AG08396 (cell line): Measurements from ENCODE around the gene EHMT1.
"Not testable (repeated sequence)": the region's sequence is repeated elsewhere in the genome, so short reads cannot be mapped to it uniquely, and the experiment has no call there.

Source experiments
- DNase-seq: peaks from one replicate; pipeline ENCODE4 v3.0.0; 2012; ENCODE audit warnings: low spot score, mixed read lengths

The EHMT1 gene

GRCh38 chr9:137804908-137805630, 186.3 kb downstream of the EHMT1 start:
- no peak for DNase-seq

- DNase-seq, result no peak
Observed at GRCh38 chr9:137807721-137808703, 189.2 kb downstream of the EHMT1 start.

GRCh38 chr9:137809040-137809576, 190.3 kb downstream of the EHMT1 start:
- no peak for DNase-seq

GRCh38 chr9:137809726-137810450, 191.1 kb downstream of the EHMT1 start:
- DNase-seq, result not testable (repeated sequence)

- DNase-seq, result no peak
Observed at GRCh38 chr9:137811283-137811870, 192.6 kb downstream of the EHMT1 start.

- DNase-seq, result no peak
Observed at GRCh38 chr9:137812356-137813023, 193.7 kb downstream of the EHMT1 start.

- DNase-seq, result no peak
Observed at GRCh38 chr9:137813167-137813566, 194.4 kb downstream of the EHMT1 start.

GRCh38 chr9:137813651-137814415, 195.0 kb downstream of the EHMT1 start:
- DNase-seq, result no peak

- DNase-seq, result no peak
Observed at GRCh38 chr9:137814436-137814835, 195.6 kb downstream of the EHMT1 start.

- DNase-seq, result no peak
Observed at GRCh38 chr9:137814841-137815240, 196.0 kb downstream of the EHMT1 start.

GRCh38 chr9:137815256-137816255, 196.8 kb downstream of the EHMT1 start:
- DNase-seq, result no peak

- no peak for DNase-seq
Observed at GRCh38 chr9:137816531-137817235, 197.9 kb downstream of the EHMT1 start.

- DNase-seq, result no peak
Observed at GRCh38 chr9:137817236-137818200, 198.7 kb downstream of the EHMT1 start.

- no peak for DNase-seq
Observed at GRCh38 chr9:137818286-137818685, 199.5 kb downstream of the EHMT1 start.

GRCh38 chr9:137820161-137820855, 201.5 kb downstream of the EHMT1 start:
- DNase-seq, result no peak

- DNase-seq, result no peak
Observed at GRCh38 chr9:137823986-137824771, 205.4 kb downstream of the EHMT1 start.
